OCI-LY1 (cell line): Measurements from ENCODE around the gene CLEC4F.

Experiments
- H2AFZ ChIP-seq: fragments of 200-600 bp; sonication (generic), shearing (Covaris generic); 2 replicates; pipeline ENCODE4 v1.6.0; 2014; ENCODE audit warnings: antibody characterized with exemption, mild to moderate bottlenecking, low read length
- H3F3A ChIP-seq: fragments of 200-600 bp; sonication (generic), shearing (Covaris generic); 2 replicates; pipeline ENCODE4 v1.6.0; 2014; ENCODE audit warnings: mild to moderate bottlenecking, antibody characterized with exemption, low read length, moderate library complexity; ENCODE audit not compliant: insufficient read depth
- H3K27ac ChIP-seq: fragments of 200-600 bp; sonication (generic); 2 replicates; pipeline ENCODE4 v1.5.1; 2014; ENCODE audit warnings: low read length, mixed run types, mild to moderate bottlenecking, low read depth; ENCODE audit not compliant: poor library complexity, severe bottlenecking
- H3K27me3 ChIP-seq: fragments of 200-600 bp; sonication (generic); 2 replicates; pipeline ENCODE4 v1.6.0; 2014; ENCODE audit warnings: antibody characterized with exemption, mild to moderate bottlenecking, low read length, moderate library complexity; ENCODE audit not compliant: insufficient read depth
- H3K36me3 ChIP-seq: fragments of 200-600 bp; sonication (generic); 2 replicates; pipeline ENCODE4 v1.6.1; 2014; ENCODE audit warnings: mild to moderate bottlenecking, antibody characterized with exemption, low read length, moderate library complexity, mixed read lengths; ENCODE audit not compliant: insufficient read depth
- H3K4me1 ChIP-seq: fragments of 200-600 bp; sonication (generic); 2 replicates; pipeline ENCODE4 v1.5.1; 2014; ENCODE audit warnings: mild to moderate bottlenecking, low read length, moderate library complexity; ENCODE audit not compliant: insufficient read depth, severe bottlenecking
- H3K4me2 ChIP-seq: fragments of 200-600 bp; sonication (generic), shearing (Covaris generic); 2 replicates; pipeline ENCODE4 v1.6.1; 2014; ENCODE audit warnings: low read length
- H3K4me3 ChIP-seq: fragments of 200-600 bp; sonication (generic); 2 replicates; pipeline ENCODE4 v1.5.1; 2014; ENCODE audit warnings: low read length, low read depth, mild to moderate bottlenecking, mixed read lengths; ENCODE audit not compliant: poor library complexity, severe bottlenecking
- H3K79me2 ChIP-seq: fragments of 200-600 bp; shearing (Covaris generic); 2 replicates; pipeline ENCODE4 v1.6.1; 2016; ENCODE audit warnings: mixed run types, low read length, mixed read lengths; ENCODE audit not compliant: insufficient read depth
- H3K9ac ChIP-seq: fragments of 200-600 bp; sonication (generic), shearing (Covaris generic); 2 replicates; pipeline ENCODE4 v1.6.1; 2014; ENCODE audit warnings: mild to moderate bottlenecking, low read length, mixed read lengths
- H3K9me2 ChIP-seq: fragments of 200-600 bp; sonication (generic), shearing (Covaris generic); 2 replicates; pipeline ENCODE4 v1.6.1; 2014; ENCODE audit warnings: low read depth, mild to moderate bottlenecking, low read length, mixed read lengths
- H3K9me3 ChIP-seq: fragments of 200-600 bp; shearing (Covaris generic); 2 replicates; pipeline ENCODE4 v1.6.1; 2014; ENCODE audit warnings: low read length, mixed read lengths
- H4K20me1 ChIP-seq: fragments of 200-600 bp; sonication (generic), shearing (Covaris generic); 2 replicates; pipeline ENCODE4 v1.6.0; 2016; ENCODE audit warnings: mild to moderate bottlenecking, low read length; ENCODE audit not compliant: insufficient read depth
- CTCF ChIP-seq: fragments of 200-600 bp; sonication (generic), shearing (Covaris generic); IDR thresholded peaks from 2 replicates; pipeline ENCODE4 v1.5.1; 2017; ENCODE audit warnings: mild to moderate bottlenecking, antibody characterized with exemption, low read length, moderate library complexity, mixed read lengths
- EZH2 ChIP-seq: fragments of 200-600 bp; sonication (generic), shearing (Covaris generic); IDR thresholded peaks from 2 replicates; pipeline ENCODE4 v1.8.0; 2017; ENCODE audit warnings: borderline replicate concordance, mixed run types, mild to moderate bottlenecking, antibody characterized with exemption, low read length, moderate library complexity, mixed read lengths

CLEC4F gene

DNA sequence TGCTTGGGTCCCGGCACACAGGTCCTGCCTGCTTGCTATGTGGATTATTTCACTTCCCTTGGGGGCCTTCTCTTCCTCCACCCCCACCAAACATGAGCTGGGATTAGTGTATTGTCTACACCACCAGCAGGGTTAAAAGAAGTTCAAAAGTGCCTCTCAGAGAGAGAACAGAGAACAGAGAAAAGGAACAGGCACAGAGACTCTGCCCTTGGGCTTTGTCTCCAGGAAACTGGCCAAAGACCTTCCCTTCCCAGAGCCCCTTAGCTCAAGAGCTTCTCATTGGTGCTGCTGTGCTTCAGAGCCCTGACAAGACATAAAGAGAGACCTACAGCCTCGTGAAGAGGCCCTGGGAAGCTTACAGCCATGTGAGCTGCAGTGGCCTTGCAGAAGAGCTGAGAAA, 22.9 kb downstream of the CLEC4F start:
- TF ChIP-seq CTCF (no peak), EZH2 (no peak)
- H3K79me2 ChIP-seq = no peaks in the 10 kb centered on the region
- no peaks in the 10 kb centered on the region for H3F3A ChIP-seq
- no peaks in the 10 kb centered on the region for H3K4me1 ChIP-seq
- no peak overlapping the region for H2AFZ ChIP-seq
- no peaks in the 10 kb centered on the region for H3K9me2 ChIP-seq
- H3K9ac ChIP-seq = no peak overlapping the region
- H3K4me2 ChIP-seq = no peak overlapping the region
- no peaks in the 10 kb centered on the region; the same call in 1 of the 2 replicates for H3K27me3 ChIP-seq
- no peaks in the 10 kb centered on the region for H4K20me1 ChIP-seq
- H3K27ac ChIP-seq = no peak overlapping the region
- H3K36me3 ChIP-seq = no peaks in the 10 kb centered on the region
- H3K9me3 ChIP-seq = no peaks in the 10 kb centered on the region
- no peak overlapping the region for H3K4me3 ChIP-seq

DNA sequence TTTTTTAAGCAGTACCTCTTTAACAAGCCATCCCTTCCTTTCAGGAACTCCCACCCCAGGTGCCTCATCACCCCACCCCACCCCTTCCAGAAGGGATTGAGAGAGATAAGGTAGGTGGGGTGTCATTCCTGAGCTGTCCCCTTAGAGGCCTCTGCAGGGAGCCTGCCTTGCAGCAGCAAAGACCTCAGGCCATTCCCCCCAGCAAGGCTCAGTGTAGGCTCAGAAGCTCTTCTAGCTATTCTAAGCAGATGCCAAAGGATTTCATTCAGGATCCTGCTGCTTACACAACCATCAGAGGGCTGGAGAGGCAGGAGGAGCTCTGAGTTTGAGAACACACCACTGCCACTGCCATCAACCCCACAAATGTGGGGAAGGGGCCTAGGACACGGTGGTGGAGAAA, 24.1 kb downstream of the CLEC4F start:
- H2AFZ ChIP-seq = no peak overlapping the region
- no peaks in the 10 kb centered on the region for H3K9me3 ChIP-seq
- no peaks in the 10 kb centered on the region; the same call in 1 of the 2 replicates for H3K27me3 ChIP-seq
- no peak overlapping the region for H3K4me3 ChIP-seq
- H4K20me1 ChIP-seq = no peaks in the 10 kb centered on the region
- H3K4me1 ChIP-seq = no peaks in the 10 kb centered on the region
- no peaks in the 10 kb centered on the region for H3K36me3 ChIP-seq
- no peaks in the 10 kb centered on the region for H3F3A ChIP-seq
- TF ChIP-seq CTCF = no peak
- TF ChIP-seq EZH2 = no peak
- H3K27ac ChIP-seq = no peak overlapping the region
- H3K9me2 ChIP-seq = no peaks in the 10 kb centered on the region
- H3K9ac ChIP-seq = no peak overlapping the region
- H3K79me2 ChIP-seq = no peaks in the 10 kb centered on the region
- no peak overlapping the region for H3K4me2 ChIP-seq

DNA sequence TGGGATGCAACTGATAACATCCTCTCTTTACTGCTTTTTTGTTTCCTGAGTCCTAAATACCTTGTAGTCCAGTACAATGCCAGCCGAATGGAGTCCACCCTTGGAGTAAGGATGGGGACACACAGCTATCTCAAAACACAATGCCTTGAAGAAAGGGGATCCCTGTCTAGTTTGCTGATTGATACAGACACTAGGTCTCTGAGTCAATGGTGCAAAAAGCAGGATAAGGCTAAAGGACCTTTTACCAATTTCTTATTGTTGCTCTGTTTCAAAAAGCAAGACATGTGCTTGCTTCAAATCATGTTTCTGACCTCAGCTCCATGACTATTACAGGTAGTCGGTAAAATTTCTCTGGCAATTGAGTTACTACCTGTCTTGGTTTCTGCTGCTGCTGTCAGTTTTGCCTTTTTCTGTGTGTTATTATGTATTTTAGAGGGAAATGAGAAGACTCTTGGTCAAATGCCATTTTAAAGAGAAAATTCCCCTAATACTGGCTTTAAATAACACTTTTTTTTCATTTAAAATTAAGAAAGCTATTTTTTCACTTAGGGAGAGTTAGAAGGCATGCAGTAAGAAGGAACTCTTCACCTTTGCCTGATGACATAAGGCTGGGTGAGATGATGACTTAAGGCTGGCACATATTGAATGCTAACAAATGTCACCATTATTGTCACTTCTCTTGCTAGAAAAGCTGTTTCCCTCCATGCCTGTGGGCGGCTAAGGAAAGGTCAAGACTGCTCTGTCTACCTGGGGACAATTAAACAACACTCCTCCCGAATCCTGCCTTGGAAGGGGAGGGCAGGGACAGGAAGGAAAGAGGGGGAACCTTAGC, 25.0 kb downstream of the CLEC4F start:
- no peak overlapping the region for H3K4me2 ChIP-seq
- no peaks in the 10 kb centered on the region for H3K9me3 ChIP-seq
- no peak overlapping the region for H3K9ac ChIP-seq
- H3K36me3 ChIP-seq = no peaks in the 10 kb centered on the region
- H3K79me2 ChIP-seq = no peaks in the 10 kb centered on the region
- H2AFZ ChIP-seq = no peak overlapping the region
- no peaks in the 10 kb centered on the region for H4K20me1 ChIP-seq
- no peaks in the 10 kb centered on the region for H3K9me2 ChIP-seq
- no peaks in the 10 kb centered on the region for H3K4me1 ChIP-seq
- no peak for TF ChIP-seq CTCF
- no peak for TF ChIP-seq EZH2
- no peak overlapping the region for H3K27ac ChIP-seq
- no peaks in the 10 kb centered on the region; the same call in 1 of the 2 replicates for H3K27me3 ChIP-seq
- no peaks in the 10 kb centered on the region for H3F3A ChIP-seq
- no peak overlapping the region for H3K4me3 ChIP-seq
